Keratinocyte (primary cell): ENCODE data around the gene ZNF407. TPM values are rescaled to one million over a fixed set of nuclear protein-coding genes. Genes with fewer than 3 reads are reported as not detected.

Source experiments
- DNase-seq: peaks from one replicate; pipeline ENCODE4 v3.0.0-alpha.2; 2011; ENCODE audit warnings: low read depth, missing footprints, low spot score
- FAIRE-seq: peaks from 2 replicates; lab custom pipeline; 2011; peaks lifted over from hg19 to GRCh38; lab: Jason Lieb, UNC
- H2AFZ ChIP-seq: 2 replicates; pipeline ENCODE4 v1.6.0; 2012; ENCODE audit warnings: low read length, control low read depth, inconsistent platforms; ENCODE audit not compliant: control insufficient read depth
- H3K27ac ChIP-seq: 2 replicates; pipeline ENCODE4 v1.5.1; 2011; ENCODE audit warnings: low read length; ENCODE audit not compliant: control insufficient read depth, insufficient read depth
- H3K27me3 ChIP-seq: 3 replicates; pipeline ENCODE4 v1.6.0; 2011; ENCODE audit warnings: low read length; ENCODE audit not compliant: control insufficient read depth, insufficient read depth; ENCODE audit errors: extremely low read depth
- H3K36me3 ChIP-seq, 2 experiments: 2 replicates in 1 of 2; 3 replicates in 1 of 2; pipeline ENCODE4 v1.5.1; 2011; ENCODE audit warnings: low read length in 2 of 2, mild to moderate bottlenecking in 1 of 2; ENCODE audit not compliant: control insufficient read depth in 2 of 2, insufficient read depth in 2 of 2; ENCODE audit errors: extremely low read depth in 1 of 2
- H3K4me1 ChIP-seq: 3 replicates; pipeline ENCODE4 v1.5.1; 2011; ENCODE audit warnings: low read length; ENCODE audit not compliant: control insufficient read depth, insufficient read depth; ENCODE audit errors: extremely low read depth
- H3K4me2 ChIP-seq: 3 replicates; pipeline ENCODE4 v1.6.0; 2011; ENCODE audit warnings: low read depth, low read length; ENCODE audit not compliant: control insufficient read depth, insufficient read depth; ENCODE audit errors: extremely low read depth
- H3K4me3 ChIP-seq, 3 experiments: fragments of 200-600 bp in 1 of 3; sonication (generic) in 1 of 3; 2 replicates in 2 of 3; 3 replicates in 1 of 3; pipeline ENCODE4 v1.5.1; 2011 to 2016; ENCODE audit warnings: low read length in 3 of 3, mild to moderate bottlenecking in 3 of 3, control low read depth in 2 of 3, inconsistent platforms in 1 of 3, low read depth in 1 of 3, mixed read lengths in 1 of 3, mixed run types in 1 of 3, moderate library complexity in 1 of 3; ENCODE audit not compliant: control insufficient read depth in 2 of 3, insufficient read depth in 2 of 3; ENCODE audit errors: extremely low read depth in 1 of 3
- H3K79me2 ChIP-seq: 2 replicates; pipeline ENCODE4 v1.6.0; 2012; ENCODE audit warnings: low read length; ENCODE audit not compliant: control insufficient read depth, insufficient read depth
- H3K9ac ChIP-seq: 3 replicates; pipeline ENCODE4 v1.6.0; 2011; ENCODE audit warnings: low read length; ENCODE audit not compliant: control insufficient read depth, insufficient read depth; ENCODE audit errors: extremely low read depth
- H3K9me1 ChIP-seq: 3 replicates; pipeline ENCODE4 v1.6.0; 2011; ENCODE audit warnings: low read length; ENCODE audit not compliant: control insufficient read depth, insufficient read depth; ENCODE audit errors: extremely low read depth
- H3K9me3 ChIP-seq: 2 replicates; pipeline ENCODE4 v1.5.1; 2012; ENCODE audit warnings: low read depth, low read length; ENCODE audit not compliant: control insufficient read depth
- H4K20me1 ChIP-seq: 3 replicates; pipeline ENCODE4 v1.6.0; 2011; ENCODE audit warnings: low read length; ENCODE audit not compliant: control insufficient read depth, insufficient read depth; ENCODE audit errors: extremely low read depth
- EZH2 ChIP-seq: IDR thresholded peaks from one replicate; pipeline ENCODE4 v1.6.1; 2012; ENCODE audit warnings: inconsistent platforms, mild to moderate bottlenecking, low read length, moderate library complexity
- dilution Hi-C: fragments of 300-500 bp; cut with MboI; formaldehyde crosslinking; loops from one replicate; pipeline ENCODE4 v1.7.0; 2020; ENCODE audit warnings: low sequenced_read_pairs; ENCODE audit not compliant: extremely low pct_ligation_motif_present
- polyA plus RNA-seq, 5 experiments: library from polyadenylated mRNA; depleted of rRNA in 3 of 5; stranded (reverse) in 3 of 5; stranded (forward) in 1 of 5; unstranded in 1 of 5; fragments of >200 nt; gene quantifications; 1 replicate in 1 of 5; 2 replicates in 3 of 5; 3 replicates in 1 of 5; pipeline versions ENCODE4 v1.2.1 to v1.2.3, GENCODE V29; 2011 to 2012; ENCODE audit warnings: missing spikeins in 2 of 5, low read depth in 1 of 5, low replicate concordance in 1 of 5
- TF ChIP-seq, protein P1 (sequence below), 3 experiments: IDR thresholded peaks in 1 of 3; conservative IDR thresholded peaks in 1 of 3; optimal IDR thresholded peaks in 1 of 3; 2 replicates in 2 of 3; 3 replicates in 1 of 3; pipeline versions ENCODE3 to v1.5.1; 2011; ENCODE audit warnings: low read length in 3 of 3, mild to moderate bottlenecking in 3 of 3, moderate library complexity in 2 of 3, control low read depth in 1 of 3, inconsistent platforms in 1 of 3; ENCODE audit not compliant: insufficient read depth in 2 of 3; ENCODE audit errors: extremely low read depth in 1 of 3

The ZNF407 gene
- polyA plus RNA-seq, 1 donor (not counting 4 experiments of a cell fraction or from before 2014, with no cell fraction given) = 3.8 TPM

- Histone ChIP-seq H3K9me1 (no peaks in the 10 kb centered on the region), H3K27me3 (no peaks in the 10 kb centered on the region), H3K4me1 (no peaks in the 10 kb centered on the region), H3K27ac (no peak overlapping the region), H3K79me2 (no peaks in the 10 kb centered on the region), H2AFZ (no peak overlapping the region), H4K20me1 (no peaks in the 10 kb centered on the region), H3K9ac (no peak overlapping the region), H3K4me2 (no peak overlapping the region), H3K4me3 (no peak overlapping the region), H3K36me3 (no peaks in the 10 kb centered on the region), H3K9me3 (no peaks in the 10 kb centered on the region)
- no peak for FAIRE-seq
- no peak for DNase-seq
- TF ChIP-seq, protein P1, sequence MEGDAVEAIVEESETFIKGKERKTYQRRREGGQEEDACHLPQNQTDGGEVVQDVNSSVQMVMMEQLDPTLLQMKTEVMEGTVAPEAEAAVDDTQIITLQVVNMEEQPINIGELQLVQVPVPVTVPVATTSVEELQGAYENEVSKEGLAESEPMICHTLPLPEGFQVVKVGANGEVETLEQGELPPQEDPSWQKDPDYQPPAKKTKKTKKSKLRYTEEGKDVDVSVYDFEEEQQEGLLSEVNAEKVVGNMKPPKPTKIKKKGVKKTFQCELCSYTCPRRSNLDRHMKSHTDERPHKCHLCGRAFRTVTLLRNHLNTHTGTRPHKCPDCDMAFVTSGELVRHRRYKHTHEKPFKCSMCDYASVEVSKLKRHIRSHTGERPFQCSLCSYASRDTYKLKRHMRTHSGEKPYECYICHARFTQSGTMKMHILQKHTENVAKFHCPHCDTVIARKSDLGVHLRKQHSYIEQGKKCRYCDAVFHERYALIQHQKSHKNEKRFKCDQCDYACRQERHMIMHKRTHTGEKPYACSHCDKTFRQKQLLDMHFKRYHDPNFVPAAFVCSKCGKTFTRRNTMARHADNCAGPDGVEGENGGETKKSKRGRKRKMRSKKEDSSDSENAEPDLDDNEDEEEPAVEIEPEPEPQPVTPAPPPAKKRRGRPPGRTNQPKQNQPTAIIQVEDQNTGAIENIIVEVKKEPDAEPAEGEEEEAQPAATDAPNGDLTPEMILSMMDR (optimal IDR thresholded peaks at IDR 0.05 in 1 of 3, IDR thresholded peaks at IDR 0.05 in 1 of 3, conservative IDR thresholded peaks at IDR 0.05 in 1 of 3; ENCODE audit: extremely low read depth in 1 of 3, insufficient read depth in 2 of 3, low read length in 3 of 3) = no peak
- TF ChIP-seq EZH2 = no peak
- dilution Hi-C loops = no loop called here
Observed at GRCh38 chr18:74928194-74928968, 330.7 kb downstream of the ZNF407 start.

DNA sequence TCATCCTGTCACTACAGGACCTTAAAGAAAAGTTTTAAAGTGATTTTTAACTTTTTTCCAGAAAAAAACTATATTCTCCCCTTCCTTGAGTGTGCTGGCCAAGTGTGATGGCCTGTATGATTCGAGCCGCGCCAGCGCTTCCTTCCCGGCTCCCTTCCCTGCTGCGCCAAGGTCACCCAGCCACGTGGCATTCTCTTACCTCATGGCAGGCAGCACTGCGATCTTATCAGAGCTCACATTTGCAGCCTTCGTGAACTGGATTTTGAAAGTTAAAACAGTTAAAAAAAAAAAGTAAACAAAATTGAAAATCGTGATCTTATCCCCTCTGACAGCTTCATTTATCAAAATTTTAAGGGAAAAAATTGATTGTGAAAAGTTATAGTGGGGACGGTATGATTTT is 331.4 kb downstream of the ZNF407 start:
- no peak overlapping the region for H3K9ac ChIP-seq
- no peaks in the 10 kb centered on the region for H3K79me2 ChIP-seq
- H3K36me3 ChIP-seq = no peaks in the 10 kb centered on the region
- no peak overlapping the region for H3K27ac ChIP-seq
- H4K20me1 ChIP-seq = no peaks in the 10 kb centered on the region
- H2AFZ ChIP-seq = no peak overlapping the region
- H3K9me1 ChIP-seq = no peaks in the 10 kb centered on the region
- DNase-seq = no peak
- no peak for FAIRE-seq
- H3K9me3 ChIP-seq = no peaks in the 10 kb centered on the region
- no peaks in the 10 kb centered on the region for H3K4me1 ChIP-seq
- no peak overlapping the region for H3K4me2 ChIP-seq
- H3K4me3 ChIP-seq = no peak overlapping the region
- H3K27me3 ChIP-seq = no peaks in the 10 kb centered on the region
- dilution Hi-C loops = no loop called here
- TF ChIP-seq EZH2 = no peak
- TF ChIP-seq, protein P1 (optimal IDR thresholded peaks at IDR 0.05 in 1 of 3, IDR thresholded peaks at IDR 0.05 in 1 of 3, conservative IDR thresholded peaks at IDR 0.05 in 1 of 3; ENCODE audit: extremely low read depth in 1 of 3, insufficient read depth in 2 of 3, low read length in 3 of 3) = no peak
